ENCODE results near the gene KRTAP16-1.

GRCh38 chr17:41329279-41329948 is 20.3 kb upstream of the KRTAP16-1 start:
- TF ChIP-seq CTCF (conservative IDR thresholded peaks at IDR 0.05; ENCODE audit: low read depth, low read length), result peak; percentile 68
- no peak for TF ChIP-seq EZH2 (IDR thresholded peaks at IDR 0.05; ENCODE audit: low read length, unreplicated experiment)
- no peak for TF ChIP-seq EZH2phosphoT487 (IDR thresholded peaks at IDR 0.05; ENCODE audit: borderline replicate concordance, low read length)
